ENCODE measurements around the gene NR3C1. TPM values are rescaled to one million over a fixed set of nuclear protein-coding genes. Genes with fewer than 3 reads are reported as not detected.

NR3C1 gene
- 10 to 100 TPM; 54.9 to 55.5 TPM for total RNA-seq

DNA sequence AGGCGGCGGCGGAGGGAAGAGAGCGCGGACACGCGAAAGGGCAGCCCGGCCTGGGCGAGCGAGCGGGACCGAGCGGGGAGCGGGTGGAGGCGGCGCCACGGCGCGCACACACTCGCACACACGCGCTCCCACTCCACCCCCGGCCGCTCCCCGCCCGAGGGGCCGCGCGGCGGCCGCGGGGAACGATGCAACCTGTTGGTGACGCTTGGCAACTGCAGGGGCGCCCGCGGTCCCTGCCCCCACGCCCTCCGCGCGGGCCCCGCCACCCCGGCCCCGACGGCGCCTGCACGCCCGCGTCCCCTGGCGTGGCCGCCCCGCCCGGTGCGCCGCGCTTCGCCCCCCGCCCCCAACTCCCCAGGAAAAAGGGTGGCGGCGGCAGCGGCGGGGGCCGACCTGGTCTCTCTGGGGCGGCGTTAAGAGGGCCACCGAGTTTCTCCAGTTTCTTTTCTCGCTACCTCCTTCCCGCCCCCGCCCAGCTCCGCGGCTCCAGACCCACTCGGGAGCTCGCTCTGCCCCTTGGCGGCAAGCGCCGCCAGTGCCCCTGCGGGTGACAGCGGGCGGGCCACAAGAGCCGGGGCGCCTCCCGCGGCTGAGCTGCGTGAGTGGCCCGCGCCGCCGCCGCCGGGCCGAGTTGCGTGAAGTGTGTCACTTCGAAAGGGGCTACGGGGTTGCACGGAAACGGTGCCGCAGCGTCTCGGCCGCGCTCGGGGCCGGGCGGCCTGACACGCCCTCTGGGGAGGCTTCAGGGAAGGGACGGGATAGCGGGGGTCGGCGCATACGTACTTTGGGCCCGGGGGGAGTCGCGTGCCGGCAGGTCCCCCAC is at the start of gene NR3C1:
TSS of gene NR3C1 (minus strand) at position 94 of the 823 bp plus-strand sequence. CDS start 2,847 bp downstream, outside the sequence.
- POLR2A ChIA-PET: interaction anchor here (0.6 to 3.1 kb wide), 22 partner anchors 9 to 784 kb away, joined by 3 to 63 read pairs (median 6); no protein-coding TSS in a partner anchor
- ATAC-seq (peak; percentile 69), DNase-seq (peak; percentile 87)
- Mint-ChIP-seq H3K4me3 (peak within 1 kb of the TSS; percentile 88), H3K27ac (peak within 1 kb of the TSS; percentile 97), H3K9me3 (ENCODE audit: insufficient read depth) (peaks cover 9% of the 10 kb centered on the region), H3K36me3 (ENCODE audit: low read depth) (peaks cover 42% of the 10 kb centered on the region), H3K27me3 (ENCODE audit: low read depth) (no peaks in the 10 kb centered on the region), H3K4me1 (ENCODE audit: low read depth) (peaks cover 47% of the 10 kb centered on the region)
- CTCF ChIA-PET: interaction anchor here (0.7 to 3.0 kb wide), 29 partner anchors 8 to 789 kb away, joined by 3 to 43 read pairs (median 3); partner anchors contain the start of genes KCTD16 and YIPF5

DNA sequence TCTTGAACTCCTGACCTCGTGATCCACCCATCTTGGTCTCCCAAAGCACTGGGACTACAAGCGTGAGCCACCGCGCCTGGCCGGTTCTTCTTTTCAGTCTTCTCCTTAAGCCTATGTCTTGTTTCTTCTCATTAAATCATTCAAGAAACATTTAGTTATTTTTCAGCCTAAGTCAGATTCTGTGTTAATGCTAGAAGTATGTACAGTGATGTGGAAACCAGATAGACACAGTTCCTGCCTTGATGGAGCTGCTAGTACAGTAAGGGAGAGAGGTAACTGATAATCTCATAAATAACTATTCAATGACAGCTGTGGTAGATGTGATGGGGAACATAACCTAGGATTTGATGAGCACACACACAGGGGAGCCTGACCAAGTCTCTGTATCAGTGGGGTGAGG is 46.3 kb upstream of the NR3C1 start:
- ChIA-PET CTCF (no interaction called here), POLR2A (no interaction called here)
- Mint-ChIP-seq H3K36me3 (ENCODE audit: low read depth) (no peaks in the 10 kb centered on the region), H3K4me1 (ENCODE audit: low read depth) (peaks cover 4% of the 10 kb centered on the region), H3K27ac (no peak overlapping the region), H3K4me3 (no peak overlapping the region), H3K27me3 (ENCODE audit: low read depth) (no peaks in the 10 kb centered on the region), H3K9me3 (ENCODE audit: insufficient read depth) (no peaks in the 10 kb centered on the region)
- DNase-seq (no peak), ATAC-seq (no peak)

DNA sequence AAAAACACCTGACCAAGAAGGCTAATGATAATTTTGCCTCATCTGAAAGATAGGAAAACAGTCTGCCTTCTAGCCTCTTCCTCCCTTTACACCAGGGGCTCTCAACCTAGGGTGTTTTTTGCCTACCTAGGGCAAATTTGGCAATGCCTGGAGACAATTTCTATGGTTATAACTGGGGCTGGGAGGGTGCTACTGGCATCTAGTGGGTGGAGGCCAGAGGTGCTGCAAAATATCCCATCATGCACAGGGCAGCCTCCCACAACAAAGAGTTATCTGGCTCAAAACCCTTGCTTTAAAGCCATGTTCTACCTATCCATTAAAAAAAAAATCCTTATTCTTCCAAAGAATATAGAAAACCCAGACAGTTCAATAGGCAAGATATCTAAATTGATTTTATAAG is 45.0 kb upstream of the NR3C1 start:
- DNase-seq (no peak), ATAC-seq (no peak)
- ChIA-PET CTCF (no interaction called here), POLR2A (no interaction called here)
- H3K4me1 Mint-ChIP-seq (ENCODE audit: low read depth): peaks cover 4% of the 10 kb centered on the region
- no peak overlapping the region for H3K4me3 Mint-ChIP-seq
- H3K36me3 Mint-ChIP-seq (ENCODE audit: low read depth): no peaks in the 10 kb centered on the region
- no peaks in the 10 kb centered on the region for H3K9me3 Mint-ChIP-seq (ENCODE audit: insufficient read depth)
- H3K27ac Mint-ChIP-seq: no peak overlapping the region
- H3K27me3 Mint-ChIP-seq (ENCODE audit: low read depth): no peaks in the 10 kb centered on the region

DNA sequence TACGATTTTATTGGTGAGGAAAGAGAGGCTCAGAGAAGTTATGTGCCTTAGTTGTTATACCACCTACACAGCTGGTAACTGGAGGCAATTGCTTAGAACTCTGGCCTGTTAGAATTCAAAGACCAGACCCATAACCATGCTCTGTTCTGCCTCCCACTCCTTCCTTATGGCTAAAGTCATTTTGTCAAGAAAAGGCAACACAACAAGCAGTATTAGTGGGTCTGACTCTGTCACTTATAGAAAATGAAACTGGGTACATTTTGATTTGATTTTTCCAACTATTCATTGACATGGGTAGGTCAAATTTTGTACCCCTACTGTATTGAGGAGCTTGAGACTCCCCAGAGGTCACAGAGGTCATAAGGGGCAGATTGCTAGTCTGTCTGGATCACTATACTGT is 44.5 kb upstream of the NR3C1 start:
- ATAC-seq (no peak), DNase-seq (no peak)
- Mint-ChIP-seq H3K9me3 (ENCODE audit: insufficient read depth) (no peaks in the 10 kb centered on the region), H3K4me3 (no peak overlapping the region), H3K27ac (no peak overlapping the region), H3K4me1 (ENCODE audit: low read depth) (peaks cover 4% of the 10 kb centered on the region), H3K36me3 (ENCODE audit: low read depth) (no peaks in the 10 kb centered on the region), H3K27me3 (ENCODE audit: low read depth) (no peaks in the 10 kb centered on the region)
- CTCF ChIA-PET: interaction anchor here (0.9 kb wide), 1 partner anchor 11 kb away, joined by 3 read pairs; no protein-coding TSS in a partner anchor
- POLR2A ChIA-PET: no interaction called here

DNA sequence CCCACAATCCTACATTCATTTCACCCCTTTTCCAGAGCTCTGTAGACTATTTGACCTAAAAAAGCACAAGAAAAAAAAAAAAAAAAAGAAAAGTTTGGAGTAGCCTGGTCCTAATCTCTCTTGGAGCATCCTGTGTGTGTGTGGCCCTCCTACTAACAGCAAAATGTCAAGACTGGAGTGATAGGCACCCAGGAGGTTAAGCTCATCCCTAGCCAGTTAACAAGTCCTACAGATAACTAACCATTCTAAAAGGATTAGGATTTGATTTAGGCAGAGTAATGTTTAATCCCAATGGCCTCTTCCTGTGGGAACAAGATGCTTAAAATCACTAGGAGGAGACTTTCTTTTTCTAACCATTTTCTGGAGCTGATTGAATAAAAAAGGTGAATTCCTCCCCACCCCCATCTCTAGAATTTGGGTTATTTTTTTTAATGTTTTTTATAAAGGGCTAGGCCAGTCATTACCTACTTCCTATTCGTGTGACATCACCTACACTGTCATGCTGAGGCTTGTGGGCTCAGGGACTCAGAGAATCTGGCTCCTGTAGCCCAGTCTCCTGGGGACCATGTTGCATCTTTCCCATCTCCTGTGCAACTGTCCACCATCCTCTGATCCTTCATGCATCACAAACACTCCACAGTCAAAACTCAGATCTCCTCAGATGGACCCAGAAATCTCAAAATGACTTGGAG is 43.2 kb upstream of the NR3C1 start:
- Mint-ChIP-seq H3K36me3 (ENCODE audit: low read depth) (no peaks in the 10 kb centered on the region), H3K27ac (no peak overlapping the region), H3K4me3 (no peak overlapping the region), H3K4me1 (ENCODE audit: low read depth) (peaks cover 4% of the 10 kb centered on the region), H3K9me3 (ENCODE audit: insufficient read depth) (no peaks in the 10 kb centered on the region), H3K27me3 (ENCODE audit: low read depth) (no peaks in the 10 kb centered on the region)
- CTCF ChIA-PET: interaction anchor here (0.7 to 1.4 kb wide), 3 partner anchors 8 to 234 kb away, joined by 3 to 4 read pairs (median 3); no protein-coding TSS in a partner anchor
- DNase-seq (no peak), ATAC-seq (no peak)
- POLR2A ChIA-PET: interaction anchor here (1.4 kb wide), 1 partner anchor 11 kb away, joined by 3 read pairs; no protein-coding TSS in a partner anchor

DNA sequence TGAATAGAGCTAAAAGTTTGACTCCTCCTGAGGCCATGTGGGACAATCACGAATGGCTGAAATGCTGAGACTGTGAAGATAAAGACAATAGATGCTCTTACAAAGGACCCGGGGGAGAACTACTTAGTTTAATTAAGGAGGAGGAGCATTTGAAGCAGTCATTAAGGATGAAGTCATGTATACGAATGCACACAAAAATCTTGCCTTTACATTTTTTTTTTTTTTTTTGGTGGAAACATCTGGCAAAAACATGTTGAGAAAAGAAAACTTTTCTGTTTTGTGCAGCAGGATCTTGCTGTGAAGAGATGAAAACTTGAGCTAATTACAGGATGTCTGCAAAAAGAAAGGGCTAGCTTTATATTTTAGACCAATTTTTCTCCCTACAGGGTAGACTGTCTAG is 42.3 kb upstream of the NR3C1 start:
- ChIA-PET POLR2A (interaction anchor here (1.4 kb wide), 1 partner anchor 10 kb away, joined by 3 read pairs; no protein-coding TSS in a partner anchor), CTCF (interaction anchor here (0.7 to 1.4 kb wide), 4 partner anchors 9 to 235 kb away, joined by 3 to 4 read pairs (median 3); no protein-coding TSS in a partner anchor)
- no peak overlapping the region for H3K4me3 Mint-ChIP-seq
- no peaks in the 10 kb centered on the region for H3K36me3 Mint-ChIP-seq (ENCODE audit: low read depth)
- no peaks in the 10 kb centered on the region for H3K9me3 Mint-ChIP-seq (ENCODE audit: insufficient read depth)
- no peak for DNase-seq
- ATAC-seq: no peak
- H3K27ac Mint-ChIP-seq: no peak overlapping the region
- H3K27me3 Mint-ChIP-seq (ENCODE audit: low read depth): no peaks in the 10 kb centered on the region
- peaks cover 4% of the 10 kb centered on the region for H3K4me1 Mint-ChIP-seq (ENCODE audit: low read depth)

DNA sequence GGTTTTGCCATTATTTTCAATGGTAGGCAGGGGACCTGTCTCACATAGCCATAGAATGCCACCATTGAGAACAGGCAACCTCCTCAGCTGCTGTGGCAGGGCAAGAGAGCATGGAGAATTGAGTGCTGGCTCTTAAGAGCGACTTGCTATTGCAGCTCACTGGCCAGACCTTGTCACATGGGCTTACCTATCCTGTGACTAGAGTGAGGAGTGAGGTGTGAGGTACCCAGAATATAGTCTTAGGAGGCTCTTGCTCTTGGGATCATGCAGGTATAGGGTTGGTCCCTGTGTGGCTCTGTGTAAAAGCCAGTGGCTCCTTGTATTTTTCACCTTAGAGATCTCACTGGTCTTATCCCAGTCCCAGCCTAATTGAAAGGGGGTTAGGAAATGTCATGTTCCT is 39.8 kb upstream of the NR3C1 start:
- DNase-seq: no peak
- CTCF ChIA-PET: no interaction called here
- Mint-ChIP-seq H3K36me3 (ENCODE audit: low read depth) (no peaks in the 10 kb centered on the region), H3K4me1 (ENCODE audit: low read depth) (peaks cover 4% of the 10 kb centered on the region), H3K4me3 (no peak overlapping the region), H3K27me3 (ENCODE audit: low read depth) (no peaks in the 10 kb centered on the region), H3K9me3 (ENCODE audit: insufficient read depth) (no peaks in the 10 kb centered on the region), H3K27ac (no peak overlapping the region)
- POLR2A ChIA-PET: no interaction called here
- ATAC-seq: peak; percentile 58

DNA sequence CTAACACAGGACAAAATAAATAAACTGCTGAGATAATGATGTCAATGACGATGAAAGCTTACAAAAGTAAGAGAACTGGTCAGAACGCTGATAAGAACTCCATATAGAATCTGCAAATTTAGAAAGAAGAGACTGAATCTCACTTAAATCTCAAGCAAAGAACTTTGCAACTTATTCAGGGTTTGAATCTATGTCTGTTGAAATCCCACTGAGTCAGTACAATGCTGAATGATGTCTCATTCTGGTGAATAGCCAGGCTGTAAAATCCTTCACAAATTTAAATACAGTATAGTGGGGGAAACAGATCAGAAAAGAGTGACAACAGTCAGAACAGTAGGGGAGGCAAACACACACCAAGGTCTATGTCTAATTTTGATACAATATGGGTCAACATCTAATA is 38.9 kb upstream of the NR3C1 start:
- H3K36me3 Mint-ChIP-seq (ENCODE audit: low read depth): no peaks in the 10 kb centered on the region
- no peak overlapping the region for H3K4me3 Mint-ChIP-seq
- no peak for ATAC-seq
- peaks cover 4% of the 10 kb centered on the region for H3K4me1 Mint-ChIP-seq (ENCODE audit: low read depth)
- no peaks in the 10 kb centered on the region for H3K27me3 Mint-ChIP-seq (ENCODE audit: low read depth)
- ChIA-PET CTCF (interaction anchor here (1.2 kb wide), 1 partner anchor 13 kb away, joined by 3 read pairs; no protein-coding TSS in a partner anchor), POLR2A (no interaction called here)
- H3K9me3 Mint-ChIP-seq (ENCODE audit: insufficient read depth): no peaks in the 10 kb centered on the region
- no peak for DNase-seq
- no peak overlapping the region for H3K27ac Mint-ChIP-seq

DNA sequence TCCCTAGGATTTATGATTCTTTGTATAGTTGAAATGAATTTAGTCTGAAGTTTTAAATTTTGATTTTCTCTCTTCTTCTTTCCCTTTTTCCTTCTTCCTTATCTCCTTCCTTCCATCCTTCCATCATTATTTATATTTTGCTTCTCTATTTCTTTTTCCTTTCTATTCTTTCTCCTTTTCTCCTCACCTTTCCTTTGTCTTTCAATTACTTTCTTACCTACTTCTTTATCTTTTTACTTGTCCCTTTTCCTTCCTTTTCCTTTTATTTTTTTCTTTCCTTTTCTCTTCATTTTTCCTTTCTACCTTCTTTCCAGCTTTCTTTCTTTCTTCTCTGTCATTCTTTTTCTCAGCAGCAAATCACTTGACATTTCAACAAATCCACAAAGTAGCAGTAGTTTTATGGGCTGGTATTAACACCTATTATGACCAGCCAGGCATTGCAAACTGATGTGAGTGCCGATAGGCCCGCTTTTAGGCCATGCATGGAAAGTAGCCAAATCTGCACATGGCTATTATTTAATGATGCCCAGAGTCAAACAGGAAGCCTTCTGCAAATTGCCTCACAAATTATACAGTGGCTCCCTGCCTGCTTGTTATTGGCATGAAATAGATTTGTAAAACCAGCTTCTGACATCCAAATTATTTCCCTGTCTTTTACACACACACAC is 37.1 kb upstream of the NR3C1 start:
- Mint-ChIP-seq H3K36me3 (ENCODE audit: low read depth) (no peaks in the 10 kb centered on the region), H3K4me1 (ENCODE audit: low read depth) (peaks cover 7% of the 10 kb centered on the region), H3K27me3 (ENCODE audit: low read depth) (no peaks in the 10 kb centered on the region), H3K27ac (no peak overlapping the region), H3K4me3 (no peak overlapping the region), H3K9me3 (ENCODE audit: insufficient read depth) (no peaks in the 10 kb centered on the region)
- ATAC-seq (no peak), DNase-seq (no peak)
- CTCF ChIA-PET: no interaction called here
- POLR2A ChIA-PET: interaction anchor here (0.7 kb wide), 1 partner anchor 164 kb away, joined by 3 read pairs; no protein-coding TSS in a partner anchor

DNA sequence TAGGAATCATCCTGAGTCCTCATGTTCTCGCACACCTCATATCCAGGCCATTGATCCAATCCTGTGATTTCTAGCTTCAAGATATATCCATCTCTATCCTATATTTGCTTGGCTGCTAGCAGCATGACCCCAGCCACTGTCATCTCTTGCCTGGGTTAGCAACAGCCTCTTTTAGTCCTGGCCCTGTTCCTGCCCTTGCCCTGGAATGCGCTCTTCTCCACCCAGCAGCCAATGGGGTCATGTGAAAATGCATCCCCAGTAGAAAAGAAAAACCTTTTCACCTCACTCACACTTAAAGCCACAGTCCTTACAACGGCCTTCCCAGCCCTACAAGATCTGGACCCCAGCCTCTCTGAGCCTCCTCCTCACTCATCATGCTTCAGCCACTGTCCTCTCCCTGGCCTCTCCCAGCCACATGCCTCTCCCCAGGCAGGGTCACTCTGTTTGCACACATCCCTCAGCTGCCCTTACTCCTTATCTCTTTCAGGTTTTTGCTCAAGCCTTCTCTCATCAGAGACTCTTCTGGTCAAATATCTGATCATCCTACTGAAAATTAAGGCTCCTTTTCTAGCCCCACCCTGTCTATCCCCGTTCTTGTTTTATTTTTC is 34.3 kb upstream of the NR3C1 start:
- ATAC-seq: no peak
- CTCF ChIA-PET: no interaction called here
- no peak overlapping the region for H3K27ac Mint-ChIP-seq
- POLR2A ChIA-PET: no interaction called here
- no peak overlapping the region for H3K4me3 Mint-ChIP-seq
- no peaks in the 10 kb centered on the region for H3K9me3 Mint-ChIP-seq (ENCODE audit: insufficient read depth)
- H3K27me3 Mint-ChIP-seq (ENCODE audit: low read depth): no peaks in the 10 kb centered on the region
- DNase-seq: no peak
- H3K36me3 Mint-ChIP-seq (ENCODE audit: low read depth): no peaks in the 10 kb centered on the region
- H3K4me1 Mint-ChIP-seq (ENCODE audit: low read depth): peaks cover 29% of the 10 kb centered on the region

DNA sequence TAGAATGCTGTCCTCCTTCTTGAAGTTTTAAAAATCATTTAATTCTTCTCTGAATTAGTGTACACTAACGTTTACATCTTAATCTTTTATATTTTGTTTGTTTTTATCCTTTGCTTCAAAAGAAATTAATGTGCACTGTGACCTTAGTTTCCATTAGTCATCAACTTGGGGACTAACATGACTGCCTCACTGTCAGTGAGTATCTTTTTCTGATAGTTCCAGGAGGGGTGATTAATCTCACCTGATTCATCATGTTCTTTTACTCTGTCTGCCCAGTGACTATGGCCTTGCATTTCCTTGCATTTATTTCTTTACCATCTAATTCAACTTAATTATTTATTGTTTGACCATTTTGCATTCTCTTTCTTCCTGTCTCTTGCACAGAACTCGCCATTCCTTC is 33.4 kb upstream of the NR3C1 start:
- DNase-seq (no peak), ATAC-seq (no peak)
- H3K9me3 Mint-ChIP-seq (ENCODE audit: insufficient read depth): no peaks in the 10 kb centered on the region
- no peaks in the 10 kb centered on the region for H3K36me3 Mint-ChIP-seq (ENCODE audit: low read depth)
- H3K4me3 Mint-ChIP-seq: no peak overlapping the region
- no peak overlapping the region for H3K27ac Mint-ChIP-seq
- CTCF ChIA-PET: interaction anchor here (1.3 to 4.0 kb wide), 2 partner anchors 26 to 391 kb away, joined by 3 to 16 read pairs; no protein-coding TSS in a partner anchor
- no peaks in the 10 kb centered on the region for H3K27me3 Mint-ChIP-seq (ENCODE audit: low read depth)
- POLR2A ChIA-PET: no interaction called here
- peaks cover 29% of the 10 kb centered on the region for H3K4me1 Mint-ChIP-seq (ENCODE audit: low read depth)
